ENCODE data around the gene HSD3B7. TPM values are rescaled to one million over a fixed set of nuclear protein-coding genes. Genes with fewer than 3 reads are reported as not detected.
A peak's percentile ranks its signal among the peaks of the same experiment; 100 is the strongest.

The HSD3B7 gene
- total RNA-seq, 6 donors from 2014 or later, result 10.5 to 38.8 (median 21.3) TPM

DNA sequence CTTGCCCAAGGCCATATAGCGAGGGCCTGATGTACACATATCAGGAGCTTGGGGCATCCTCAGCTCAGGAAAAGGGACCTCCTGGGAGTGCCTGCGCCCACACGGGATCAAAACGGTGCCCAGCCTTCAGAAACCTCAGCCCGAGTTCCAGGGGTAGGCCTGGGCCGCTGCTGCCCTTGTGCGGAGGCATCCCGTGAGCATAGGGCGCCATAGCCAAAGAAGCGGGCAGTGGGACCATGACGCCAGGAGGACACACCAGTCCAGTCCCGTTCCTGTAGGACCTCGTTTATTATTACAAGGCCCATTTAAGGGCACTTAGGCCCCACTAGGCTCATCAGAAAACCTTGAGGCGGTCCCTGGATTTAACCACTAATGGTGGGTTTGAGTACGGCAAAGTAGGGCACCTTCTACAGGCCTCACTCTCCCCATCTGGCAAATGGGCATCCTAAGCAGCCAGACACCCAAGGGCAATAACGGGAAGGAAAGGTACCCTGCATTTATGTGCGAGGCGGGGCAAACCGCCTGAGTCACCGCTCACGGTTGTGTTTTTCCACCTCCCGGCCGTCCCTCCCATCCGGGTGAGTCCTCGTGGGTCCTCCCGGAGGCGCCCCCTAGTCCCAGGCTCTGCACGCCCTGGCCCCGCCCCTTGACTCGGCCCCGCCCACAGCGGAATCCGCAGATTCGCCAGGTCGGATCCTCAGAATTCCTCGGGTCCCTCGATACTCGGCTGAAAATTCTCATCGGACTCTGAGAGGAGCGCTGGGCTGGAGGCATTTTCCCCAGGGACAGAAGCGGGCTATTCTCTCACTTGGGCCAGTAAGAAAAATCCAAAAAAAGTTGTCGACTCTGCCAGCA is 28.2 kb upstream of the HSD3B7 start:
- ATAC-seq (ENCODE audit: low FRiP score in 2 of 2), result peak; percentile 92

DNA sequence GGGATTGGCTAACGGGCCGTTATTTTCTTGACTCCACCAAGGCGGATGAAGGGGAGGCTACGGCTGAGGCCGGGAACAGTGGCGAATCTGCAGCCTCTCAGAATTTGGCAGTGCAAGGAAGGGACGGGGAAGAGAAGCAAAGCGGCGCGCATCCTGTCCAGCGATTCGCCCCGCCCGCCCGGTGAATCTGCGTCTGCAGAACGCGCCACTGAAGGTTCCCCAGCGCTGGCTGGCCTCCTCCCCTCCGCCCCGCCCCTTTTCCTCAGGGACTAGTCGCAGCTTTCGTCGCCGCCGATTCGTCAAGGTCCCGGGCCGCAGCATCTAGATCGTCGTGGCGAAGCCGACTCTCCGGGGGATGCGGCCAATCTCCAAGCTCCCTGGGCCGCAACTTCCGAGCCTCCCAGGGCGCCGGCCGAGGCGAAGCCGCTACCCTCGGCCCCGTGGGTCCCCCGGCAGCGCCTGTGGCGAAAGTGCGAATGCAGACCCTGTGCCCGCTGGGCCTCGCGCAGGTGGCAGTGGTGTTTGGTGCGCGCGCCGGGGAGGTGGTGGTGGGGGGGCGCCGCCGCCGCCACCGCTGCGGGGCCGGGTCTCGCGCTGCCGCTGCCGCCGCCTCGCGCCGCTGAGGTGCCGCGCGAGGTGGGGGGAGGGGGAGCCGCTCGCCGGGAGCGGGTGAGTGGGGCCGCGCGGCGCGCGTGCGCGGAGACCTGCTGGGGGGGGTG is 27.4 kb upstream of the HSD3B7 start, which contains the start of gene SETD1A:
Gene SETD1A (plus strand): TSS at position 299 of the 719 bp plus-strand sequence. CDS start 978 bp downstream, outside the sequence.
- peak within 1 kb of the TSS; percentile 95 to 98 (median 96) for H3K27ac ChIP-seq
- peak within 1 kb of the TSS; percentile 63 to 98 (median 95) for H3K4me3 ChIP-seq
- ATAC-seq (ENCODE audit: low FRiP score in 2 of 2) (peak; percentile 96 to 97), DNase-seq (peak; percentile 96 to 97)
- no peak for TF ChIP-seq EP300 (IDR thresholded peaks at IDR 0.05)
- TF ChIP-seq, protein P1, sequence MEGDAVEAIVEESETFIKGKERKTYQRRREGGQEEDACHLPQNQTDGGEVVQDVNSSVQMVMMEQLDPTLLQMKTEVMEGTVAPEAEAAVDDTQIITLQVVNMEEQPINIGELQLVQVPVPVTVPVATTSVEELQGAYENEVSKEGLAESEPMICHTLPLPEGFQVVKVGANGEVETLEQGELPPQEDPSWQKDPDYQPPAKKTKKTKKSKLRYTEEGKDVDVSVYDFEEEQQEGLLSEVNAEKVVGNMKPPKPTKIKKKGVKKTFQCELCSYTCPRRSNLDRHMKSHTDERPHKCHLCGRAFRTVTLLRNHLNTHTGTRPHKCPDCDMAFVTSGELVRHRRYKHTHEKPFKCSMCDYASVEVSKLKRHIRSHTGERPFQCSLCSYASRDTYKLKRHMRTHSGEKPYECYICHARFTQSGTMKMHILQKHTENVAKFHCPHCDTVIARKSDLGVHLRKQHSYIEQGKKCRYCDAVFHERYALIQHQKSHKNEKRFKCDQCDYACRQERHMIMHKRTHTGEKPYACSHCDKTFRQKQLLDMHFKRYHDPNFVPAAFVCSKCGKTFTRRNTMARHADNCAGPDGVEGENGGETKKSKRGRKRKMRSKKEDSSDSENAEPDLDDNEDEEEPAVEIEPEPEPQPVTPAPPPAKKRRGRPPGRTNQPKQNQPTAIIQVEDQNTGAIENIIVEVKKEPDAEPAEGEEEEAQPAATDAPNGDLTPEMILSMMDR (IDR thresholded peaks at IDR 0.05), result peak in 4 of 6 experiments; percentile 5 to 43 (median 15)
- peak; percentile 61 to 70 for TF ChIP-seq POLR2AphosphoS5 (IDR thresholded peaks at IDR 0.05)
- TF ChIP-seq POLR2A (IDR thresholded peaks at IDR 0.05), result peak in 2 of 4 donors; percentile 37 to 69
- H3K4me1 ChIP-seq, result peaks cover 13 to 41% (median 19%) of the 10 kb centered on the region in 4 donors
- H3K36me3 ChIP-seq, result peaks cover 20 to 43% (median 30%) of the 10 kb centered on the region in 4 donors
- H3K27me3 ChIP-seq, result no peaks in the 10 kb centered on the region
- no peaks in the 10 kb centered on the region for H3K9me3 ChIP-seq
- WGBS, 2 donors, result 0% methylated on average over 6 to 39 of the region's 85 CpGs

More for the DNA sequence above, 28.2 kb upstream of the HSD3B7 start:
- peak overlapping the region; percentile 62 to 98 (median 95) for H3K4me3 ChIP-seq
- TF ChIP-seq EP300 (IDR thresholded peaks at IDR 0.05) (peak in 1 of 4 donors; percentile 24), POLR2AphosphoS5 (IDR thresholded peaks at IDR 0.05) (no peak)
- H3K9me3 ChIP-seq, result no peaks in the 10 kb centered on the region
- peaks cover 13 to 36% (median 22%) of the 10 kb centered on the region in 4 donors for H3K36me3 ChIP-seq
- peaks cover 14 to 42% (median 20%) of the 10 kb centered on the region in 4 donors for H3K4me1 ChIP-seq
- 28 to 33% methylated on average over 30 to 35 of the region's 42 CpGs for WGBS, 2 donors
- no peaks in the 10 kb centered on the region for H3K27me3 ChIP-seq
- peak; percentile 81 to 97 for DNase-seq
- peak overlapping the region; percentile 95 to 98 (median 96) for H3K27ac ChIP-seq

DNA sequence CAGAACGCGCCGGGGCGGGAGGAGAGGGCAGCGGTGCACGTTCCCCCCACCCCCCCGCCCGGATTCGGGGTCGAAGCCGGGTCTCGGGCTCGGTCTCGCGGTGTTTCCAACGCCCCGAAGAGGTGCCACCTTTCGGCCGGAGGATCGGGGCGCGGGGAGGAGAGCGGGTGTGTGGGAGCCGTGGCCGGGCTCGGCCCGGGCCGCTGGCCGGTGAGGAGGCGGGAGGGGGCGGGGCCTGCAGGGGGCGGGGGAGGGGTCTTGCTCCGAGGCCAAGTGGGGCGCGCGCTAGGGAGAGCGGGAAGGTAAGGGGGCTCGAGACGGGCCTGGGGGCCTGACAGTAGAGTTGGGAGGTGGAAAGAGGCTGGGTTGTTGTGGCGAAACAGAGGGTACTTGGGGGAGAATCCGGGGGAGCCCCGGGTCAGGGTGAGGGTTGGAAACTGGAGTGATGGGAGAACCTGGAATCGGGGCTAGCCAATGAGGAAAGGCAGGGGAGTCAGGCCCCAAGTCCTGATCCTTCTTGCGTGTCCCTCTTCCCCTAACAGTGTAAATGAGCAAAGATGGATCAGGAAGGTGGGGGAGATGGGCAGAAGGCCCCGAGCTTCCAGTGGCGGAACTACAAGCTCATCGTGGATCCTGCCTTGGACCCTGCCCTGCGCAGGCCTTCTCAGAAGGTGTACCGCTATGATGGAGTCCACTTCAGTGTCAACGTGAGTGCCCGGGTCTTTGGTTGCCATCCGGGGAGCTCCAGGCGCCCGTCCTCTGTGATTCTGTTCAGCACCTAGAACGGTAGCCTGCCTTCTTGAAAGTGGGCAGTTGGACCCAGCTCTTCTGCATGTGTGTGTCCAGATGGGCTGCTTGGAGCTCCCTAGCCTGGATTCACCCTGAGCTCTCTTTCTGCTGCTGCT is 26.6 kb upstream of the HSD3B7 start:
- Histone ChIP-seq H3K4me1 (peaks cover 13 to 37% (median 19%) of the 10 kb centered on the region in 4 donors), H3K27me3 (no peaks in the 10 kb centered on the region), H3K27ac (peak overlapping the region; percentile 95 to 98 (median 96)), H3K4me3 (peak overlapping the region; percentile 63 to 98 (median 95)), H3K36me3 (peaks cover 28 to 48% (median 38%) of the 10 kb centered on the region in 4 donors), H3K9me3 (no peaks in the 10 kb centered on the region)
- TF ChIP-seq, protein P1 (IDR thresholded peaks at IDR 0.05), result no peak
- TF ChIP-seq EP300 (IDR thresholded peaks at IDR 0.05) (no peak), POLR2AphosphoS5 (IDR thresholded peaks at IDR 0.05) (no peak), POLR2A (IDR thresholded peaks at IDR 0.05) (no peak)
- DNase-seq (peak in 1 of 2 donors; percentile 43), ATAC-seq (ENCODE audit: low FRiP score in 2 of 2) (peak in 1 of 2 donors; percentile 25)
- 14 to 22% methylated on average over 33 to 38 of the region's 55 CpGs for WGBS, 2 donors

DNA sequence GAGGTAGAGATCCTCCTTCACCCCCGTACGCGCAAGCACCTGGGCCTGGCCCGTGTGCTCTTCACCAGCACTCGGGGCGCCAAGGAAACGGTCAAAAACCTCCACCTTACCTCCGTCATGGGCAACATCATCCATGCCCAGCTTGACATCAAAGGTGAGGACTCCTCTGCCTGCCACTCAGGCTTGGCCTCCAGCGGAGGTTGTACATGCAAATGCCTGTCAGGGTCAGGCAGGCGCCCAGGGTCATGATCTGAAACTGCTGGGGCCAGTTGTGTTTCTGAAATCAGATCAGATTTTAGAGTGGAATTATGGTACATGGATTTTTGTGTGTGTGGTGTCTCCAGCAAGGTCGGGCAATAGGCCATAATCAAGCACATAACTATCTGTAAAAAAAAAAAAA is 23.6 kb upstream of the HSD3B7 start:
- H3K9me3 ChIP-seq, result no peaks in the 10 kb centered on the region
- no peak overlapping the region for H3K4me3 ChIP-seq
- TF ChIP-seq, protein P1 (IDR thresholded peaks at IDR 0.05), result no peak
- no peak for TF ChIP-seq EP300 (IDR thresholded peaks at IDR 0.05)
- TF ChIP-seq POLR2AphosphoS5 (IDR thresholded peaks at IDR 0.05), result no peak
- no peak for TF ChIP-seq POLR2A (IDR thresholded peaks at IDR 0.05)
- DNase-seq, result no peak
- no peaks in the 10 kb centered on the region for H3K27me3 ChIP-seq
- no peak for ATAC-seq (ENCODE audit: low FRiP score in 2 of 2)
- H3K36me3 ChIP-seq, result peaks cover 55 to 74% (median 68%) of the 10 kb centered on the region in 4 donors
- peaks cover 13 to 29% (median 17%) of the 10 kb centered on the region in 4 donors for H3K4me1 ChIP-seq
- H3K27ac ChIP-seq, result no peak overlapping the region
- 93 to 99% methylated on average over 11 of the region's 11 CpGs for WGBS, 2 donors
